Measurements from ENCODE around the gene NLRP7. TPM values are rescaled to one million over a fixed set of nuclear protein-coding genes. Genes with fewer than 3 reads are reported as not detected.

The NLRP7 gene
- total RNA-seq (2022; extraction: Qiagen RNA extraction): not detected in 5 replicates

DNA sequence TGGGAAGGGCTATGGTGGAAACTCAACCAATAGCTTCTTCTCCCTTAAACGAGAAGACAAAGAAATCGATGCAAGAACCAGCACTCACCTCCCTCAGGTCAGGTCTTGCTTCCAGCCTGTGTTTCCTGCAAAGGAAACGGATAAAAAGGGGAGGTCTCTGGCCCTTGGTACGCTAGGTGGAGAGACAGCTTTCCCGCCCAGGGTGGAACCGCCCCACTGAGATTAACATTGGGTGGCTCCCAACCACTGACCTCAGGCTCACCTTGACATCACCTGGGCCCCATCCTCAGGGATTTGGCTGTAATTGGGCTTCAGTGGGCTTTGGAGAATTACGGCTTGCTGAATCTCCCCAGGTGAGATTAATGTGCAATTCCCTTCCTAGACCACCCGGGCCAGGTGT is at the start of gene NLRP7:
NLRP7 (minus strand) TSS at position 150 of the 400 bp plus-strand sequence.

DNA sequence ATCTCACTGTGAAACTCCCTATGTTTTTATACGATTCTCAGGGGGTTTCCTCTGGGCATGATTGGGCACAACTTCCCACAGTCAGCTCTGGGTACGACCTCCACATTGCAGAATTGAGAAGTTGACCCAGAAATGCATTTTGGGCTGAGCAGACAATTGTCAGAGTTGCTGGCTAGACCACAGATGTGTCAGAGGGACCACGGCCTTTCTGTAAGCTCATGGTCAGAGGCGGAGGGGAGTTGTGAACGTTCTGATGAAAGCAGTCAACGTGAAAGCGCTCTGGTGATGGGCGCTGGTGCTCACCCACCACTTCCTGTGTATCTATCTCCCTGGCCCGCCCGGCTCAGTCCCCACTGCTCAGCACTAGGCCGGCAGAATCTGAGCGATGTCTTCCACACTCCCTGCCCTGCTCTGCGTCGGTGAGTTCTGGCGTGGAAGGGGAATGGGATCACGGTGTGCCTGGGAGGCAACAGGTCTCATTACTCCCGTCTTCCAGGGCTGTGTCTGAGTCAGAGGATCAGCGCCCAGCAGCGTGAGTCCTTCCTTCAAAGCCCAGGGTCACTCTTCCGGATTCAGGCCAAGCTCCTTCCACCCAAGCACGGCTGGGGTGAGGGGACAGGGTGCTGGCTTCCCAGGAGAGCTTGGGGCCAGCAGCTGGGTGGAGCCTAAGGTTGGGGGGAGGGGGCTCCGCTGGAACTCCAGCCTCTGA is 41.4 kb downstream of the NLRP7 start, which contains the start of gene NCR1:
NCR1 (plus strand) TSS at position 346 of the 709 bp plus-strand sequence; CDS start at position 386, 40 bp downstream.

DNA sequence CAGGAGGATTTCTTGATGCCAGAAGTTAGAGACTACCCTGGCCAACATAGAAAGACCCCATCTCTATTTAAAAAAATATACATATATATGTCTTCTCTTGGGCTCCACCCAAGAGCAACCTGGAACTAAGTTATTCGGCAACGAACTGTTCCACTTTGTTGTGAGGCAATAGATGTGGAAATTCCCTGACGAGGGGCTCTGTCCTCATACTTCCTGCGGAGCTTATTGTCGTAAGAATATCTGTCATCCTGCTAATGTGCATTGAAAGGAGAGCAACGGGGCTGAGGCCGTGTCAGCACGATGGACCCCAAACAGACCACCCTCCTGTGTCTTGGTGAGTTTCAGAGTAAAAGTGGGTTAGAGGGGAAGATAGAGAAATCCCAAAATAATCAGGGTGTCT is 73.3 kb downstream of the NLRP7 start, which contains the start of gene FCAR:
FCAR (plus strand) TSS at position 246 of the 400 bp plus-strand sequence; CDS start at position 301, 55 bp downstream.

Other genes with a start within 250 kb of the NLRP7 start
- gene KIR3DL3, start 223.1 kb downstream of the NLRP7 start, total RNA-seq (2022; extraction: Qiagen RNA extraction): not detected in 5 replicates
- gene KIR2DL3, start 209.0 kb downstream of the NLRP7 start, total RNA-seq (2022; extraction: Qiagen RNA extraction): not detected in 5 replicates
- gene KIR2DL1, start 177.7 kb downstream of the NLRP7 start, total RNA-seq (2022; extraction: Qiagen RNA extraction): not detected in 5 replicates
- gene KIR2DL4, start 143.9 kb downstream of the NLRP7 start, total RNA-seq (2022; extraction: Qiagen RNA extraction): not detected in 5 replicates
- not detected in 5 replicates for gene KIR3DL1, start 131.1 kb downstream of the NLRP7 start, total RNA-seq (2022; extraction: Qiagen RNA extraction)
- gene KIR2DS4, start 114.9 kb downstream of the NLRP7 start, total RNA-seq (2022; extraction: Qiagen RNA extraction): not detected in 5 replicates
- not detected in 5 replicates for gene KIR3DL2, start 97.1 kb downstream of the NLRP7 start, total RNA-seq (2022; extraction: Qiagen RNA extraction)
- not detected in 5 replicates for gene FCAR, start 73.3 kb downstream of the NLRP7 start, total RNA-seq (2022; extraction: Qiagen RNA extraction)
- gene NCR1, start 41.4 kb downstream of the NLRP7 start, total RNA-seq (2022; extraction: Qiagen RNA extraction): not detected in 5 replicates
- gene NLRP2, start 18.8 kb upstream of the NLRP7 start, total RNA-seq (2022; extraction: Qiagen RNA extraction): 22.3 to 27.6 TPM (median 27.3 TPM) in 5 replicates
- gene GP6, start 90.7 kb upstream of the NLRP7 start, total RNA-seq (2022; extraction: Qiagen RNA extraction): 0.13 to 0.27 TPM (median 0.18 TPM) in 4 of 5 replicates, not detected in the other
- gene RDH13, start 115.6 kb upstream of the NLRP7 start, total RNA-seq (2022; extraction: Qiagen RNA extraction): 15.4 to 23.5 TPM (median 22.0 TPM) in 5 replicates
- 2.9 to 5.9 TPM (median 5.1 TPM) in 5 replicates for gene EPS8L1, start 128.3 kb upstream of the NLRP7 start, total RNA-seq (2022; extraction: Qiagen RNA extraction)
- 48.3 to 84.2 TPM (median 76.7 TPM) in 5 replicates for gene PPP1R12C, start 170.1 kb upstream of the NLRP7 start, total RNA-seq (2022; extraction: Qiagen RNA extraction)
- gene TNNT1, start 201.7 kb upstream of the NLRP7 start, total RNA-seq (2022; extraction: Qiagen RNA extraction): 124 to 145 TPM (median 127 TPM) in 5 replicates
- 6.4 to 9.5 TPM (median 8.1 TPM) in 5 replicates for gene TNNI3, start 210.2 kb upstream of the NLRP7 start, total RNA-seq (2022; extraction: Qiagen RNA extraction)
- gene DNAAF3, start 219.1 kb upstream of the NLRP7 start, total RNA-seq (2022; extraction: Qiagen RNA extraction): 3.2 to 7.0 TPM (median 5.7 TPM) in 5 replicates
- 1.4 to 3.7 TPM (median 2.6 TPM) in 5 replicates for gene SYT5, start 232.8 kb upstream of the NLRP7 start, total RNA-seq (2022; extraction: Qiagen RNA extraction)

Data from A549 treated with dexamethasone at 1 μM for 4 hours (cell line).